Endothelial cell of umbilical vein (primary cell): Measurements from ENCODE around the gene KAZN. TPM values are rescaled to one million over a fixed set of nuclear protein-coding genes. Genes with fewer than 3 reads are reported as not detected.

Experiments used
- BruUV-seq: library from RNA; stranded (reverse); fragments of 400-500 nt; replicated peaks from 2 replicates; lab custom pipeline; 2021; lab: Mats Ljungman, UMichigan
- CTCF ChIA-PET: fragments of 300-600, 350-600 bp; sonication (Branson Sonifier 250); formaldehyde crosslinking; loops from one replicate; lab custom pipeline; 2021; ENCODE audit warnings: antibody characterized with exemption, inconsistent platforms; lab: Charles Lee
- POLR2A ChIA-PET: fragments of 300-600, 350-600 bp; sonication (Branson Sonifier 250); formaldehyde crosslinking; loops from one replicate; lab custom pipeline; 2021; ENCODE audit warnings: antibody characterized with exemption, inconsistent platforms; lab: Charles Lee
- DNase-seq: peaks from one replicate; pipeline ENCODE4 v3.0.0-alpha.2; 2011; ENCODE audit warnings: low read depth, low spot score
- FAIRE-seq: peaks from 2 replicates; lab custom pipeline; 2011; peaks lifted over from hg19 to GRCh38; lab: Jason Lieb, UNC
- H2AFZ ChIP-seq: 2 replicates; pipeline ENCODE4 v1.6.0; 2012; ENCODE audit warnings: low read depth, low read length, control low read depth, inconsistent platforms
- H3K27ac ChIP-seq: 2 replicates; pipeline ENCODE4 v1.5.1; 2011; ENCODE audit warnings: low read depth, mild to moderate bottlenecking, control low read depth, low read length, moderate library complexity; ENCODE audit not compliant: insufficient read depth
- H3K27me3 ChIP-seq, 2 experiments: 2 replicates each; pipeline versions ENCODE4 v1.6.0 to v1.6.1; 2011; ENCODE audit warnings: low read length in 2 of 2, mixed read lengths in 1 of 2; ENCODE audit not compliant: control insufficient read depth in 2 of 2, insufficient read depth in 2 of 2
- H3K36me3 ChIP-seq, 2 experiments: 2 replicates in 1 of 2; 3 replicates in 1 of 2; pipeline ENCODE4 v1.5.1; 2011; ENCODE audit warnings: low read length in 2 of 2, mild to moderate bottlenecking in 1 of 2, moderate library complexity in 1 of 2; ENCODE audit not compliant: control insufficient read depth in 2 of 2, insufficient read depth in 2 of 2; ENCODE audit errors: extremely low read depth in 1 of 2
- H3K4me1 ChIP-seq: 3 replicates; pipeline ENCODE4 v1.5.1; 2011; ENCODE audit warnings: mild to moderate bottlenecking, low read length; ENCODE audit not compliant: control insufficient read depth, insufficient read depth; ENCODE audit errors: extremely low read depth
- H3K4me2 ChIP-seq: 2 replicates; pipeline ENCODE4 v1.6.1; 2011; ENCODE audit warnings: low read length, control low read depth, mixed read lengths; ENCODE audit not compliant: insufficient read depth
- H3K4me3 ChIP-seq, 3 experiments: fragments of 200-600 bp in 1 of 3; sonication (generic), shearing (Covaris generic) in 1 of 3; replicated peaks in 1 of 3; 2 replicates each; pipeline ENCODE4 v1.5.1; 2011 to 2016; ENCODE audit warnings: control low read depth in 3 of 3, low read length in 3 of 3, mild to moderate bottlenecking in 2 of 3, inconsistent platforms in 1 of 3, low read depth in 1 of 3, moderate library complexity in 1 of 3; ENCODE audit not compliant: insufficient read depth in 1 of 3
- H3K79me2 ChIP-seq: 2 replicates; pipeline ENCODE4 v1.6.0; 2012; ENCODE audit warnings: low read length, inconsistent platforms; ENCODE audit not compliant: control insufficient read depth, insufficient read depth
- H3K9ac ChIP-seq: replicated peaks from 2 replicates; pipeline ENCODE3; 2011; ENCODE audit warnings: low read length, control low read depth; ENCODE audit not compliant: insufficient read depth; ENCODE audit errors: extremely low read depth
- H3K9me1 ChIP-seq: replicated peaks from 3 replicates; pipeline ENCODE4 v1.6.0; 2011; ENCODE audit warnings: mild to moderate bottlenecking, low read length; ENCODE audit not compliant: control insufficient read depth, insufficient read depth; ENCODE audit errors: extremely low read depth
- H3K9me3 ChIP-seq: replicated peaks from 2 replicates; pipeline ENCODE4 v1.5.1; 2012; ENCODE audit warnings: low read length, inconsistent platforms; ENCODE audit not compliant: control insufficient read depth, insufficient read depth
- H4K20me1 ChIP-seq: replicated peaks from 2 replicates; pipeline ENCODE3; 2011; ENCODE audit warnings: mild to moderate bottlenecking, low read length; ENCODE audit not compliant: control insufficient read depth, insufficient read depth; ENCODE audit errors: extremely low read depth
- EZH2 ChIP-seq: IDR thresholded peaks from 2 replicates; pipeline ENCODE4 v1.6.1; 2012; ENCODE audit warnings: borderline replicate concordance, low read depth, mild to moderate bottlenecking, moderate library complexity, low read length, inconsistent platforms; ENCODE audit not compliant: severe bottlenecking
- FOS ChIP-seq: IDR thresholded peaks from 2 replicates; pipeline ENCODE4 v1.6.1; 2011; ENCODE audit warnings: mild to moderate bottlenecking, low read length, moderate library complexity, borderline replicate concordance; ENCODE audit not compliant: insufficient read depth
- GATA2 ChIP-seq: IDR thresholded peaks from 2 replicates; pipeline ENCODE4 v1.7.0; 2011; ENCODE audit warnings: low read depth, mild to moderate bottlenecking, moderate library complexity, mixed read lengths, low read length; ENCODE audit not compliant: insufficient read length, insufficient read depth
- JUN ChIP-seq: IDR thresholded peaks from 2 replicates; pipeline ENCODE4 v1.6.1; 2011; ENCODE audit warnings: borderline replicate concordance, low read depth; ENCODE audit not compliant: insufficient read length, insufficient read depth
- MYC ChIP-seq: IDR thresholded peaks from one replicate; pipeline ENCODE4 v1.6.1; 2011; ENCODE audit warnings: mild to moderate bottlenecking, low read depth, low read length
- POLR2A ChIP-seq: IDR thresholded peaks from 2 replicates; pipeline ENCODE4 v1.6.1; 2012; ENCODE audit warnings: low read depth, mild to moderate bottlenecking, control low read depth, low read length
- POLR2AphosphoS5 ChIP-seq: IDR thresholded peaks from 2 replicates; pipeline ENCODE4 v1.6.1; 2012; ENCODE audit warnings: low read depth, mild to moderate bottlenecking, control low read depth, low read length, moderate library complexity; ENCODE audit not compliant: insufficient read depth
- dilution Hi-C: fragments of 300-500 bp; cut with MboI; formaldehyde crosslinking; loops from one replicate; pipeline ENCODE4 v1.15.0; 2019; ENCODE audit warnings: low sequenced_read_pairs; ENCODE audit not compliant: extremely low pct_ligation_motif_present
- intact Hi-C: fragments of 100-400 bp; cut with micrococcal nuclease; formaldehyde crosslinking; loops from one replicate; pipeline ENCODE4 v1.10.0; 2022
- polyA plus RNA-seq, 4 experiments: library from polyadenylated mRNA; depleted of rRNA in 3 of 4; stranded (reverse) in 3 of 4; unstranded in 1 of 4; fragments of >200 nt; gene quantifications; 2 replicates each; pipeline versions ENCODE4 v1.2.1 to v1.2.3, GENCODE V29; 2011 to 2012; ENCODE audit warnings: missing spikeins in 1 of 4
- total RNA-seq: library from RNA; stranded (reverse); gene quantifications from 2 replicates; pipeline ENCODE4 v1.2.3, GENCODE V29; 2021
- TF ChIP-seq, protein P1 (sequence below): IDR thresholded peaks from 2 replicates; pipeline ENCODE4 v1.6.1; 2011; ENCODE audit not compliant: insufficient read depth, insufficient read length
- TF ChIP-seq, protein P2 (sequence below), 2 donors: IDR thresholded peaks; 1 replicate in 1 of 2; 2 replicates in 1 of 2; pipeline ENCODE4 v1.5.1; 2011; ENCODE audit warnings: low read length in 2 of 2, mild to moderate bottlenecking in 2 of 2, moderate library complexity in 2 of 2, control low read depth in 1 of 2, inconsistent platforms in 1 of 2, low read depth in 1 of 2; ENCODE audit not compliant: insufficient read depth in 1 of 2; ENCODE audit errors: extremely low read depth in 1 of 2

Gene KAZN
- total and polyA plus RNA-seq, 2 donors (not counting 3 experiments of a cell fraction or from before 2014, with no cell fraction given) = 1.6 to 5.8 TPM

DNA sequence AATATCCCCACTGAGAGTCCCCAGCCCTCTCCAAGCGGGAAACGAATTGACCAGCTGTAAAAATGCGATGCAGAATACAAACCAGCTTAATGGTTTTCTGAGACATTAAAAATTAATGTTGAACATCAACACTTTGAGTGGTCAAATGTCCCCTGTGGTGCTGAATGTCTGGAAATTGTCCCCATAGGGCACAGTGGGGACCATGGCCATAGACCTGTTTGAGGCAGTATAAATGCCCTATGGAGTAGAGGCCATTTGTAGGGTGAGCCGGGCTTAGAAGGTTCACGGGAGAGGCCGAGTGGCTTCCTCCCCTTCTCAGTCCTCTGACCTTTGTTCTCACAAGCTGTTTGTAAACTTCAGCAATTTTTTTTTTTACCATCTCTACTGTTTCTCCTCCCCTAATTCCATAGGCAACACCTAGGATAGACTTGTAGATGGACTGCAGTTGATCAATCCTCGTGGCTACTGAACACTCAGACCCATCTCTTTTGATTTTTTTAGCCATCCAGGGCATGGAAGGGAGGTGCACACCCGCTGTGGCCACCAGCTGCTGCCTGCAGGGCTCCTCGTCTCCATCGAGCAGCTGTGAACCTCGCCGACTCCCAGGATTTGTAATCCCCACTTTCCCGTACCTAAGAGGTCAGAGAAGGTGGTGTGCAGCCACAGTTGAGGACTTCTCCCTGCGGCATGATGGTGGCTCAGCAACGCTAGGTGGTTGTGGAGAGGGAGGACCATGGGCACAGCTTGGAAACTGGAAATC is 41.0 kb downstream of the KAZN start:
- H3K79me2 ChIP-seq = no peaks in the 10 kb centered on the region
- no peaks in the 10 kb centered on the region for H3K9me1 ChIP-seq
- CTCF ChIA-PET = no interaction called here
- no peak overlapping the region for H2AFZ ChIP-seq
- no peaks in the 10 kb centered on the region for H3K27me3 ChIP-seq
- no peak overlapping the region for H3K4me2 ChIP-seq
- intact Hi-C loops = no loop called here
- dilution Hi-C loops = no loop called here
- DNase-seq (no peak), FAIRE-seq (no peak)
- H3K4me3 ChIP-seq = no peak overlapping the region
- H3K4me1 ChIP-seq = no peaks in the 10 kb centered on the region
- TF ChIP-seq EZH2 = no peak
- no peak for TF ChIP-seq FOS
- no peak for TF ChIP-seq MYC
- no peak for TF ChIP-seq JUN
- TF ChIP-seq GATA2 = no peak
- no peak for TF ChIP-seq POLR2AphosphoS5
- TF ChIP-seq, protein P1, sequence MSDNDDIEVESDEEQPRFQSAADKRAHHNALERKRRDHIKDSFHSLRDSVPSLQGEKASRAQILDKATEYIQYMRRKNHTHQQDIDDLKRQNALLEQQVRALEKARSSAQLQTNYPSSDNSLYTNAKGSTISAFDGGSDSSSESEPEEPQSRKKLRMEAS = no peak
- TF ChIP-seq, protein P2, sequence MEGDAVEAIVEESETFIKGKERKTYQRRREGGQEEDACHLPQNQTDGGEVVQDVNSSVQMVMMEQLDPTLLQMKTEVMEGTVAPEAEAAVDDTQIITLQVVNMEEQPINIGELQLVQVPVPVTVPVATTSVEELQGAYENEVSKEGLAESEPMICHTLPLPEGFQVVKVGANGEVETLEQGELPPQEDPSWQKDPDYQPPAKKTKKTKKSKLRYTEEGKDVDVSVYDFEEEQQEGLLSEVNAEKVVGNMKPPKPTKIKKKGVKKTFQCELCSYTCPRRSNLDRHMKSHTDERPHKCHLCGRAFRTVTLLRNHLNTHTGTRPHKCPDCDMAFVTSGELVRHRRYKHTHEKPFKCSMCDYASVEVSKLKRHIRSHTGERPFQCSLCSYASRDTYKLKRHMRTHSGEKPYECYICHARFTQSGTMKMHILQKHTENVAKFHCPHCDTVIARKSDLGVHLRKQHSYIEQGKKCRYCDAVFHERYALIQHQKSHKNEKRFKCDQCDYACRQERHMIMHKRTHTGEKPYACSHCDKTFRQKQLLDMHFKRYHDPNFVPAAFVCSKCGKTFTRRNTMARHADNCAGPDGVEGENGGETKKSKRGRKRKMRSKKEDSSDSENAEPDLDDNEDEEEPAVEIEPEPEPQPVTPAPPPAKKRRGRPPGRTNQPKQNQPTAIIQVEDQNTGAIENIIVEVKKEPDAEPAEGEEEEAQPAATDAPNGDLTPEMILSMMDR (IDR thresholded peaks at IDR 0.05; ENCODE audit: extremely low read depth in 1 of 2, insufficient read depth in 1 of 2, low read depth in 1 of 2, low read length in 2 of 2) = no peak
- TF ChIP-seq POLR2A = no peak
- H3K27ac ChIP-seq = no peak overlapping the region
- peaks cover 4% of the 10 kb centered on the region for H3K9me3 ChIP-seq
- no peak overlapping the region for H3K9ac ChIP-seq
- no peaks in the 10 kb centered on the region for H3K36me3 ChIP-seq
- BruUV-seq = no TSS peak
- H4K20me1 ChIP-seq = no peaks in the 10 kb centered on the region
- POLR2A ChIA-PET = no interaction called here
